NCI-H524 treated with DMSO at 0.1 percent for 48 hours (cell line): ENCODE measurements around the gene PTPRC.

Source experiments
- DNase-seq: peaks from one replicate; lab custom pipeline; 2025; lab: John Stamatoyannopoulos, UW

Gene PTPRC

DNA sequence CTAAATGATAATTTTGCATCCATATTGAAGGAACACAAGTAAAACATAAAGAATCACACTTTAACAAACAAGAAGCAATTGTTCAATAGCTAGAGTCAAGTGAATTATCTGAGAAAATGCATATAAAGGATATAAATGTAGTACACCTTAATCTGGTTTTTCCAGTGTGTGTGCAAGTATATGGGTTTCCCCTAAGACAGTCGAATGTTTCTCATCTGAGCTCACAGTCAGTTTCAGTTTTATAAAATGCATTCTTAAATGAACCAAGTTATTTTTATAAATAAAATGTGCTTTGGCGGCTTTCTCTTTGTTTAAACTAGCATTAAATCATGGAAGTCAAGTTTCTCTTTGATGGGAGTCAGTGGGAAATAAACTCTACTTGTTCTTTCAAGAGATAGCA lies 125.9 kb downstream of the PTPRC start:
- no peak for DNase-seq

DNA sequence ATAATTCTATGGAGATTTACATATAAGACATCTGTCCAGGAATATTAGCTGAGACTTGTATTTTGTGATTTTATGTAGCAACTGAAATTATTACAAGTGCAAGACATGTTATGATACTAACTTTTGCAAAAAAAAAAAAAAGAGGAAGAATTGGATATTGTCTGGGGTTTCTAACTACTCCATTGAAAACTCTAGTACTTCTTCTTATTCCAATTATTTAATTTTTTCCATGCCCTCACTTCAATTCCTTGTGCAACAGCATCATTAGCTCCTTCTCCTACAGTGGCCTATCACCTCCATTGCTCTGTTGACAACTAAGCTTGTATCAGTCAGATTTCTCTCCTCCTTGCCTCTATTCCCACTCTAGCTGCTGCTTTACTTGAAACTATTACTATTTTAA lies 126.6 kb downstream of the PTPRC start:
- DNase-seq: no peak

DNA sequence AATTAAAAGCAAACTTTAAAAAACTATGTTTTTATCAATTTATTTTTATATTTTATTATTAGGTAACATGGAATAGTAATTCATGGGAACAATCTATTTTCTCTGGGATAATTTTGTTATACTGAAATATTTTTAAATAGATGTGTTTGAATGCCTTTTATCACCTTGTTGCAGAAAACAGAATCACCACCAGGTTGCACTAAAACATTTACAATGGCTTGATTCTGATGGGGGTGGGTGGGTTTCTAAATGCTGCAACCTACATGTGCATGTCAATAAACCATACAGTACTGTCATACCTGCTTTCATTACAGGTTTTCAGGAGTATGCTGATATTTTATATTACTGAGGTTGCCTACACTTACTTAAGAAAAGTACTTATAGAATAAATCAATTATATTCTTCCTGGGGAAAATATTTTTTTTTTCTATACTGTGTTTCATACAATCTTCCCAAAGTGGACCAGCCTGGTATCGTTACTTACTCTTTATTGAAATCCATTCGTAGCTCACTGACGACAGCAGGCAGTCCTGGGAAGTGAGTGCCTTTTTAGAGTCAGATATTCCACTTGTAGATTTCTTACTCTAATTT lies 132.8 kb downstream of the PTPRC start:
- no peak for DNase-seq

DNA sequence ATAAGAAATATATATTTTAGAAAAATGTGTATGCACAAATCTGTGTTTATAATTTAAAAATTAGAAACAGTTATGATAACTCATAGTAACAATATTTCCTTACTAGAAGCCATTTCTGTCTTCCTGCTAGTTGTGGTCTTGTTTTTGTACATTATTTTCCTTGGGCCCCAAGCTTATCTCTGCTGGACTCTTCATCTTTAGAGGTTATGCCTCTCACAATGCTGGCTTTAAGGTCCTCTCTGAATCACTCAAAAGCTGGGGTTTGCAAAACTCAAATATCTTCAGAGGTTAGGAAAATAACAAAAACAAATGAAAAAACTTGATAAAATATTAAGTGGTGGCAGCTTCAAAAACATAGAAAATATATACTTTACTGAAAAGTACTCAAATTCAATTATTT lies 133.8 kb downstream of the PTPRC start:
- no peak for DNase-seq

DNA sequence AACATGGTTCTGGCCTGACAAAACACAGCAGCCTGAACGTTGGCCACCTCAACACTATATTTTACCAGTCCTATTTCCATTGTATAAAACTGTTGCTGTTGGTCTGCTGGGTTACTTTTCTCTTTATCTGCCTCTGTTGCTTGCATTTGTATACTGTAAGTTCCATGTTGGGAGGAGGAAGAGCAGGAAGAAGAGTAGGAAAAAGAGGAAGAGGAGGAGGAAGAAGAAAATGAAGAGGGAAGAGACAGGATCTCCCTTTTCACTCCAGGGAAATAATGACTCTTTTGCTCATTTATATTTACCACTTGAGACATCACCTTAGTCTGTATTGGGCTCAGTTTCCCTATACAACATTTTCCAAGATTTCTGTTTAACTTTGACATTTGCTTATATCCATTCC lies 134.2 kb downstream of the PTPRC start:
- DNase-seq: no peak

DNA sequence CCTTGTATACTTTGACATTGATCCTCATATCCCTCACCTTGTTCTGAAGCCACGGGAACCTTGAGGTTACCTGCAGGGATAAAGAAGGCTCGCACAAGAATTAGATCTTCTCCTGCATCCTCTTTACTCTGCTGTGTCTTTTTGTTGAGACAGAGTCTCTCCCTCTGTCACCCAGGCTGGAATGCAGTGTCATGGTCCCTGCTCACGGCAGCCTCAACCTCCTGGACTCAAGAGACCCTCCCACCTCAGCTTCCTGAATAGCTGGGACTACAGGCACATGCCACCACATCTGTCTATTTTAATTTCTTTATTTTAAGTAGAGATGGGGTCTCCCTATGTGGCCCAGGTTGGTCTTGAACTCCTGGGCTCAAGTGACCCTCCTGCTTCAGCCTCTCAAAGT lies 134.7 kb downstream of the PTPRC start:
- DNase-seq: no peak

DNA sequence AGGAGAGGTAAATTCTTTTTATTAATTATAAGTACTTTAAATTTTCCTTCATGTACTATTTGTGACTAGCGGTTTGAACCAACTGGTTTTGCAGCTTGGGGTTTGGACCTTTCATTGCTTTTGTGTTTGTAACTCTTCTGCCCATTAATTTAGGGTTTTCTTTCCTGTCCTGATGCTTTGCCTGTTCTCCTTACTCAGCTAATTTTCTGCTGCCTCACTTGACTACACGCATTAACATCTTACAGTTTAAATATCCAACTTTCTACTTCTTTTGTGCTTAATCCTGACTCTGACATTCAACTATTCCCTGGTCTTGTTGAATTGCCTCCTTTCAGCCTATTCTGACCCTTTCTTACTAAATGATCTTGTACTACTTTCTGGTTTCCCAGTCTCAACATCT lies 135.6 kb downstream of the PTPRC start:
- no peak for DNase-seq

DNA sequence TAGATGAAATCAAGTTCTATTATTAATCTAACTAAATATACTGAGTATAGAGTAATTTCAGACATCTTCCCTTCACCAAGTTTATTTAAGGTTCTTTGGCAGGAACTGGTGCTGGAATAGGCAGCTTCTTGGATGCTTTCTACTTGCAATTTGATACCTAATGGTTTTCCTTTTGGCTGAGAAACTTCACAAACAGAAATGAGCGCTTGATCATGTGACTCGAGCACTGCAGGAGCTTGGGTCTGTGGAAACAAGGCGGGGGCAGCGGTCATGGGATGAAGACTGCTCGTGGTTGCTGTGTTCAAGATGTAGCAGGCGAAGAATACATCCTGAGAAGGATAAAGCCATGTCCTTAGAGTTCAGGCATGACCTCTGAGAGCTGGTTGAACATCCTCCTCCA lies 136.8 kb downstream of the PTPRC start:
- DNase-seq: no peak

DNA sequence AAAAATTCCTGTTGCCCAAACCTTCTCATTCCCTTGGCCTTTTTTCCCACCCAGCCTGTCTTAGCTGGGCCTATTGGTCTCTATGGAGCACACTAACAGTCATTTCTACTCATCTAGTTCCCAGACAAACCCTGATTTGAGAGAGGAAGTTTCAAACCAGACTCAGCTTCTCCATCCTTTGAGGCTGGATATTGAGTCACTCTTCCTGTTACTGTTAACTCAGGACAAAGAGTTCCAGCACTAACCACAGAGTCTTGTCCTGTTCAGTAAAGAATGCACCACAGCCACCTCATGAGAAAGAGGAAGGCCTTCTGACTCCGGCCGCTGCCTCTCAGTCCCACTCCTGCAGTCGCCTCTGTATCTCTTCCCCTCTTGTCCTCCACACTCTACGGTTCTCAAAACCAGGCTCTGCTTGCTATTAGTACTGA lies 137.8 kb downstream of the PTPRC start:
- DNase-seq: no peak

DNA sequence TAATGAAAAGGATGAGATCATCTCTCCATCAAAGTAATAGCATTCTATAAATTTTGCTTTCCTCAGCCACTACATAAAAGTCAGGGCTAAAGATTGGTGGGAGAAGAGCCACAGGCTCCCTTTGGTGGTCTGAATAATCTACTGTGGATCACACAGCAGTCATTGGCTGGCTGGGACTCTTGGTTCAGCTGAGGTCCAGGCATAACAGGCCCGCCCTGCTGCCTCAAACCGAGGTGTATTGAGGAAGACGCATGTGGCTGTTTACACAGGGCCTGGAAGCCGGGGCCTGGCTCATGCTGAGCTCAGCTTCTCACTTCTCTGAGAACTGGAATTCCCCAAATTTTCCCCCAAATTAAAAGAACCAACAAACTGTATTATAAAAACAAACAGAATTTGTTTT lies 139.2 kb downstream of the PTPRC start:
- DNase-seq: no peak

DNA sequence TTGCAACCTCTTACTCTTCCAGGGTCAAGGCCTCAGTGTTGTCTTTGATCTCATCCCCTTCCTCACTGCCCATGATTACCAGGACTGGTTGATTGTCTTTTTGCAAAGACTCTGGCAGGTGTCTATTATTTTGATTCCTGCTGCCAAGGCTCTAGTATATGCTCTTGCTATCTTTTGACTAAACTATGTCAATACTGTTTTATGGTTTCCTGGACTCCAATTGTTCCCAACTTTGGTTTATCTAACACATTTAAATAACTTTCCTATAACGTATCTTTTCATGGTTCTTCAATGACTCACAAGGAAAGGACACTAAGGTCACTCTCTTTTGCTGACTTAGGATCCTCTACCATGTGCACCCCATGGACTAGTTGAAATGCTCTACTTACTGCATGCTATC lies 141.5 kb downstream of the PTPRC start:
- no peak for DNase-seq

DNA sequence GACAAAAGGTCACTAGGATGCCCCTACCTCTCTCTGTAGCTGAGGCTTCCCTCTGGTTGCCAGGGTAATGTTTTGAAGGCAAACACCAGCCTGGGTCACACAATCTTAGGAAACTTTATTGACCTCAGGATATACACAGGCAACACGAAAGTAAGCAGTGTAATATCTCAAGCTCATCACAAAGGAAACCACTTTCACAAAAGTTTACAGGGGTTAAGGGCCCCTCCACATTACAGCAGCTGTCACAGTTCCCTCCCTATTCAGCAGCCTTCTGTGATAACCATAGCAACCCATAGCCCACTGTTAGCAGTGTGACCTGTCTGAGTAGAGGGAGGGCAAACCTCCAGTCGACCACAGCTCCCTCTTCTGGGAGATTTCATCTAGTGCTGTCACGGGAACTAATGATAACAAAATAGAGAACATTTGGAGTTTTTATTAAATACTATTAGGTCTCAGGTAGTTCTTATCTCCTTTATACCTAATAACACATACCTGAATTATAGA lies 149.8 kb downstream of the PTPRC start:
- peak; percentile 53 for DNase-seq

DNA sequence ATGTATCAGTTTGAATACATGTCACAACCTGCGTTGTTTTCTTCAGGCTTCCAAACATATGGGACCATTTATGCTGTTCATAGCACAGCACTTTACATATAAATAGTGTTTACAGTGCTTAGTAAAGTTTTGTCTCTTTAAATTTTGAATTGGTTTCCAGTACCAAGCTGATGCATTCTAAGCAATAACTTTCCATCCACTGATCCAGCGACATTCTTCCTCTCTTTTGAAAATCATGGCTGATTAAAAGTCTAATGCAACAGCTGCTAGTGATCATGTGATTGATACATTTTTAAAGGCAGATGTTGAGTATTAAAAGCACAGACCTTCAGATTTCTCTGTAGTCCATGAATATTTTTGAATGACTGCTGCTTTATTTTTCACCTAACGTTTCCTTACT lies 154.9 kb downstream of the PTPRC start:
- DNase-seq: no peak

DNA sequence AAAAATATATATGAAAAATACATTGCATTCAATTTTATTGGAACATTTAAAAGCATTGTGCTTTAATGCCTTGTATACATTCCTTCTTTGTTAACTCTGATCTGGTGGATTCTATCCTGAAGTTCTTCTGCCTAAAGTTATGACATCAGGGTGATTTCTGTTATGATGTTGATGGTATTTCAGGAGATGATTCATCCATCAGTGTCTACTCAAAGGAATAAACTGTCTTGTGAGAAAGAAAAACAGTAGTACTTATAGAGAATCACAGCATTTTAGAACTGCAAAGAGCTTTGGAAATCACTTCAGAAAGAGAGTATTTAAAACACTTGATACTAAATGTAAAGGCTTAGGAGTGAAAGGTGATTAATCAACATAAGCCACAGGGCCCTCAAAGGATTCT lies 155.7 kb downstream of the PTPRC start:
- no peak for DNase-seq

DNA sequence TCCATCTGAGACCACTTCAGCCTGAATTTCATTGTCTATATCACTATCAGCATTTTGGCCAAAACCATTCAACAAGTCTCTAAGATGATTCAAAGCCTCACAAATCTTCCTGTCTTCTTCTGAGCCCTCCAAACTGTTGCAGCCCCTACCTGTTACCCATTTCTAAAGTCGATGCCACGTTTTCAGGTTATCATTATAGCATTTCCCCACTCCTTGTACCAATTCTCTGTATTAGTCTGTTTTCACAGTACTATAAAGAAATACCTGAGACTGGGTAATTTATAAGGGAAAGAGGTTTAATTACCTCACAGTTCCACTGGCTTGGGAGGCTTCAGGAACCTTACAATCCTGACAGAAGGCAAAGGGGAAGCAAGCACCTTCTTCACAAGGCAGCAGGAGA lies 158.8 kb downstream of the PTPRC start:
- no peak for DNase-seq

DNA sequence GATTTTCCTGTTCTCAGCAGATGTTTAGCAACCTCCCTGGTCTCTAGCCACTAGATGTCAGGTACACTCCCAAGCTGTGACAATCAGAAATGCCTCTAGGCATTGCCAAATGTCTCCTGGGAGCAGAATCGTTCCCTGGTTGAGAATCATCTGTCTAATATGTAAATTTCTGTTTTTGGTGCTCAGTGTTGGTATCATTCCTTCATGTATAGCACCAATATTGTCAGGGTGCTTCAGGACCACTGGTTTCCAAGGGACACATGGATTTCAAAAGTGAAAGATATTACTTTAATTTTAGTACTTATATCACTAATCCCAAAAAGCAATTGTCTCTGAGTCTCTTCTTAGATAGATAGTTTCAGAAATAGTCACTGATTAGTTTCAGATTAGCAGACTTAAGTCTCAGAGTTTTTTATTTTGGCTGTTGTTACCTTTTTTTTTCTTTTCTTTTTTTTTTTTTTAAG lies 160.1 kb downstream of the PTPRC start:
- no peak for DNase-seq

DNA sequence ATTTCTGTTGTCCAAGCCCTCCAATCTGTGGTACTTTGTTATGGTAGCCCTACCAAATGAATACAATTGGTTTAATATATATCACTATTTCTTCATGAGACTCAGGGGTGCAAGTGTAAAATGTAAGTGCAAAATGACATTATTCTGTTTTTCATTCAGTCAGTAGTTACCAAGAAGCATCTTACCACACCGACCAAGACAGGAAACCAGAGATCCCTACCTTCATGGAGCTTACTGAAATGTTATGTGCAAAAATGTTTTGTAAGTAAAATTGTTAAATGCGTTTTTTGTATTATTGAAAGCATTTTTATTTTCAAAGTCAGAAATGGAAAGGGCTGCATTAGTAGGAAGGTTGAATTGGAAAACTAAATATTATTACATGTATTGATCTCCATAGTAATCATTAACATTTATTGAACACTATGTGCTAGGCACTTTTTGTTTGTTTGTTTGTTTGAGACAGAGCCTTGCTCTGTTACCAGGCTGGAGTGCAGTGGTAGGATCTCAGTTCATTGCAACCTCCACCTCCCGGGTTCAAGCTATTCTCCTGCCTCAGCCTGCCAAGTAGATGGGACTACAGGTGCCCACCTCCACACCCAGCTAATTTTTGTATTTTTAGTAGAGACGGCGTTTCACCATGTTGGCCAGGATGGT lies 166.8 kb downstream of the PTPRC start:
- DNase-seq: no peak

DNA sequence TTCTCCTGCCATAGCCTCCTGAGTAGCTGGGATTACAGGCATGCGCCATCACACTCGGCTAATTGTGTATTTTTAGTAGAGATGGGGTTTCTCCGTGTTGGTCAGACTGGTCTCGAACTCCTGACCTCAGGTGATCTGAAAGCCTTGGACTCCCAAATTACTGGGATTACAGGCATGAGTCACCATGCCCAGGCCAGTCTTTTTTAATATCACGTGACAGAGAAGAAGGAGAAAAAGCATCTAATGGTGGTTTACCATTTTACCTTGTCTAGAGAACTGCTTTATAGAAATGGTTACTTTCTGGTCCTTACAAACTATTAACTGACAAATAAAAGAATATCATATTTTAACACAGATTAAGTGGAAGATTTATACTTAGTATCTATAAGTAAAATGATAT lies 168.0 kb downstream of the PTPRC start:
- no peak for DNase-seq
